HL-60 (cell line): ENCODE results near the gene PCDHB7.

Source experiments
- GABPA ChIP-seq: IDR thresholded peaks from 2 replicates; pipeline ENCODE4 v1.6.1; 2012; ENCODE audit warnings: low read depth
- POLR2AphosphoS5 ChIP-seq: IDR thresholded peaks from 2 replicates; pipeline ENCODE4 v1.6.1; 2012; ENCODE audit warnings: low read depth
- TF ChIP-seq, protein P1 (sequence below): IDR thresholded peaks from one replicate; pipeline ENCODE4 v1.5.1; 2011; ENCODE audit warnings: low read length, control low read depth, inconsistent platforms; ENCODE audit not compliant: insufficient read depth

GRCh38 chr5:141182248-141182647 lies 9.8 kb downstream of the PCDHB7 start, which contains the start of gene PCDHB16:
- TF ChIP-seq, protein P1, sequence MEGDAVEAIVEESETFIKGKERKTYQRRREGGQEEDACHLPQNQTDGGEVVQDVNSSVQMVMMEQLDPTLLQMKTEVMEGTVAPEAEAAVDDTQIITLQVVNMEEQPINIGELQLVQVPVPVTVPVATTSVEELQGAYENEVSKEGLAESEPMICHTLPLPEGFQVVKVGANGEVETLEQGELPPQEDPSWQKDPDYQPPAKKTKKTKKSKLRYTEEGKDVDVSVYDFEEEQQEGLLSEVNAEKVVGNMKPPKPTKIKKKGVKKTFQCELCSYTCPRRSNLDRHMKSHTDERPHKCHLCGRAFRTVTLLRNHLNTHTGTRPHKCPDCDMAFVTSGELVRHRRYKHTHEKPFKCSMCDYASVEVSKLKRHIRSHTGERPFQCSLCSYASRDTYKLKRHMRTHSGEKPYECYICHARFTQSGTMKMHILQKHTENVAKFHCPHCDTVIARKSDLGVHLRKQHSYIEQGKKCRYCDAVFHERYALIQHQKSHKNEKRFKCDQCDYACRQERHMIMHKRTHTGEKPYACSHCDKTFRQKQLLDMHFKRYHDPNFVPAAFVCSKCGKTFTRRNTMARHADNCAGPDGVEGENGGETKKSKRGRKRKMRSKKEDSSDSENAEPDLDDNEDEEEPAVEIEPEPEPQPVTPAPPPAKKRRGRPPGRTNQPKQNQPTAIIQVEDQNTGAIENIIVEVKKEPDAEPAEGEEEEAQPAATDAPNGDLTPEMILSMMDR: no peak
- no peak for TF ChIP-seq GABPA
- TF ChIP-seq POLR2AphosphoS5: no peak
